ENCODE data around the gene EHBP1.
A peak's percentile ranks its signal among the peaks of the same experiment; 100 is the strongest.

EHBP1 gene

DNA sequence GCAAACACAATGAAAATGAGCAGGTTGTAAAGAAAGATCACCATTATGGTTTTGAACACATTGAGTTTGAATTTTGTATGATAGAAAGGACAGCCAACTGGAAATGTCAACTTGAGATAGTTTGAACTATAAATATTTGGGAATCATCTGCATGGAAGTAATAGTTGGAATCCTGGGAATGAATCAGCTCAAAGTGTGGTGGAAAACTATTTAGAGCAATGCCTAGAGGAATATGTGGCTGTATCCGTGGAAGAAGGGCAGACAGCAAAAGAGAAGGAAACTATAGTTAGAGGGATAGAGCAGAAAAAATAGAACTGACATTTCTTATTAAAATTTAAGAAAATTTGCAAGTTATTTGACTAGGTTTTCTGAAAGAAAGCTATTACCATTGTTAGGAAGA is 232.6 kb downstream of the EHBP1 start:
- FAIRE-seq (no peak), DNase-seq (ENCODE audit: insufficient read length, low spot score) (no peak)
- TF ChIP-seq, protein P1, sequence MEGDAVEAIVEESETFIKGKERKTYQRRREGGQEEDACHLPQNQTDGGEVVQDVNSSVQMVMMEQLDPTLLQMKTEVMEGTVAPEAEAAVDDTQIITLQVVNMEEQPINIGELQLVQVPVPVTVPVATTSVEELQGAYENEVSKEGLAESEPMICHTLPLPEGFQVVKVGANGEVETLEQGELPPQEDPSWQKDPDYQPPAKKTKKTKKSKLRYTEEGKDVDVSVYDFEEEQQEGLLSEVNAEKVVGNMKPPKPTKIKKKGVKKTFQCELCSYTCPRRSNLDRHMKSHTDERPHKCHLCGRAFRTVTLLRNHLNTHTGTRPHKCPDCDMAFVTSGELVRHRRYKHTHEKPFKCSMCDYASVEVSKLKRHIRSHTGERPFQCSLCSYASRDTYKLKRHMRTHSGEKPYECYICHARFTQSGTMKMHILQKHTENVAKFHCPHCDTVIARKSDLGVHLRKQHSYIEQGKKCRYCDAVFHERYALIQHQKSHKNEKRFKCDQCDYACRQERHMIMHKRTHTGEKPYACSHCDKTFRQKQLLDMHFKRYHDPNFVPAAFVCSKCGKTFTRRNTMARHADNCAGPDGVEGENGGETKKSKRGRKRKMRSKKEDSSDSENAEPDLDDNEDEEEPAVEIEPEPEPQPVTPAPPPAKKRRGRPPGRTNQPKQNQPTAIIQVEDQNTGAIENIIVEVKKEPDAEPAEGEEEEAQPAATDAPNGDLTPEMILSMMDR (IDR thresholded peaks at IDR 0.05; ENCODE audit: insufficient read depth, missing control alignments) = no peak

DNA sequence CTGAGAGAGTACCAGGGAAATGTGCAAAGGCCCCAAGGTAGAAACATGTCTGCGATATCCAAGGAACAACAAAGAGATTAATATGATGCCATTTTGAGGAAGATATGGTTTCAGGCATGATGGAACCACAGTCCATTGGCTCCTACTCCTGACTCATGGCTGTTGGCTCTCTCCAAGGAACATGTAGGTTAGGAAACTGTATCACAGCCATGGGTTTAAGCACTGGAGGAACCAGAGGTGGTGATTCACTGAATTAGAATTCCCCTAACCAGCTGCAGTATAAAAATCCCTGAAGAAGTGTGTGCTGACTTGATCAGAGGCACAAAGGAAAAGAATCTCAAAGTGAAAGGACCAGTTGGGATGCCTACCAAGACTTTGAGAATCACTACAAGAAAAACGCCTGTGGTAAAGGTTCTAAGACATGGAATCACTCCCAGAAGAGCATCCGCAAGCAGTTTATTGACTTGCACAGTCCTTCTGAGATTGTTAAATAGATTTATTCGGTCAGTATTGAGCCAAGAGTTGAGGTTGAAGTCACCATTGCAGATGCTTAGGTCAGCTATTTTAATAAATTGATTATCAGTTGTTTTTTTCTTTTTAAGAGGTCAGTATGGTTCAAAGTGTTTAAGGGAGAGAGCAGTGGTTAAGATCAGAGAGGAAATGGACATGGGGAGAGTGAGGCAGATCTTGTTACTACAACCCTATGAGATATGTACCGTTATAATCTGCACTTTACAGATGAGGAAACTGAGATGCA is 234.4 kb downstream of the EHBP1 start:
- DNase-seq (ENCODE audit: insufficient read length, low spot score) (no peak), FAIRE-seq (no peak)
- TF ChIP-seq, protein P1 (IDR thresholded peaks at IDR 0.05; ENCODE audit: insufficient read depth, missing control alignments) = no peak

DNA sequence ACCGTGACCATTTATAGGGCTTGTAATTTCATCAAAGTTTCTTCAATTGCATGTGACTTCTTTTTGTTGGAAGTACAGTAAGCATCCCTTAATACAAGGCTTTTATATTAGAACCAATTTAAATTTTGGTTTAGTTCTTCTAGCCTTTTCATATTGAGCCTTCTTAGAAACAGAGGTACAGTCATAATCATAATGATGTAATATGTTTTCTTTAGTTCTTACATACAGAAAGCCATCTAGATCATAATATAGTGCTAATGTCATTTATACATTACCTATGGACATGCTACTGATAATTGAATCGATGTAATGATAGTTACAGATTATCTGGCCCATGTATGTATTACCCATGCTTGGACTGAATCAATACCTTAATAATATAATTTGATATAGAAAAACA is 235.2 kb downstream of the EHBP1 start:
- DNase-seq (ENCODE audit: insufficient read length, low spot score) (no peak), FAIRE-seq (no peak)
- TF ChIP-seq, protein P1 (IDR thresholded peaks at IDR 0.05; ENCODE audit: insufficient read depth, missing control alignments) = no peak

DNA sequence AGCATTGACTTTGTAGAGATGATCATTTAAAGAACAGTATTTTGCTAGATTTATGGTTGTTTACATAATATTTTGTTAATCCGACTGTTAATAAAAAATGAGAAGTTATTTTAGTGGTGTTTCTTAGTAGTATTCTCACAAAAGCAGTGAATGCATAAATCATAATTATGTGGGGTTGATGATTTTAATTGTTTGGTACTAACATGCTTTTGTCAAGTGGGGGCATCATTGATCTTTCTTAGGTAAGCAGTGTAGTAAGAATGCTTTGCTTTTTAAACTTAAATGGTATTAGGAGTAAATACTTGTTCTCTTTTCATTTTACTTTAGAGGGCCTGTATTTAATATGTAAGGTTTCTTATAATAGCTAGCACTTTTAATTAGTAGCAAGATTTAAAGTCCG is 235.9 kb downstream of the EHBP1 start:
- FAIRE-seq (no peak), DNase-seq (ENCODE audit: insufficient read length, low spot score) (no peak)
- TF ChIP-seq, protein P1 (IDR thresholded peaks at IDR 0.05; ENCODE audit: insufficient read depth, missing control alignments) = peak; percentile 68

DNA sequence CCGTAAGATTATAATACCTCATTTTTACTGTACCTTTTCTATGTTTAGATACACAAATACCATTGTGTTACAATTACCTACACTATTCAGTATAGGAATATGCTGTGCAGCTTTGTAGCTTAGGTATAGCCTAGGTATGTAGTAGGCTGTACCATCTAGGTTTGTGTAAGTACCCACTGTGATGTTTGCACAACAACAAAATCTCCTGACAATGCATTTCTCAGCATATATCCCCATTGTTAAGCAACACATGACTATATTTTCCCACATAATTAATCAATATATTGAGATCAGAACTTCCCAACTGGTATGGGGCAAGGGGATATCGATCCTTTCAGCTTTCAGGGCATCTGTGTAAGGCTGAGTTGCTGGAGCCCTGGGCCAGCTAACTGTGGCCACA is 238.8 kb downstream of the EHBP1 start:
- TF ChIP-seq, protein P1 (IDR thresholded peaks at IDR 0.05; ENCODE audit: insufficient read depth, missing control alignments) = no peak
- no peak for FAIRE-seq
- no peak for DNase-seq (ENCODE audit: insufficient read length, low spot score)

DNA sequence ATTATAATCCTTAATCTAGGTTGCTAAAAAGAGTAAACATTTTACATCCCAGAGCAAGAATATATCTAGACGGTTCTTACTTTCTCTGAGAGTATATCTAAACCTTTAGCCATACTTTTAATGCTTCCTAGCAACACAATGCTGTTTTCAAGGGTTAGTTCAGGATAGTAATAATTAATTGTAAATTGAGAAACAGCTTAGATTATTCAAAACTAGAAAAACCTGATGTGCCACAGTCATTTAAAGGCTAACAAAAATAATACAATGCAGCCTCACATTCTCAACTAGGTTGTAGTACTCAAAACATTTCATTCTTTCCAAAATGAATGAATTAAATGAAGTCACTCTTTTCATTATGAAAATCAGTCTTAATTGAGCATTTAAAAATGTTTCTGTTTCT is 241.9 kb downstream of the EHBP1 start:
- DNase-seq (ENCODE audit: insufficient read length, low spot score) (no peak), FAIRE-seq (no peak)
- TF ChIP-seq, protein P1 (IDR thresholded peaks at IDR 0.05; ENCODE audit: insufficient read depth, missing control alignments) = no peak

DNA sequence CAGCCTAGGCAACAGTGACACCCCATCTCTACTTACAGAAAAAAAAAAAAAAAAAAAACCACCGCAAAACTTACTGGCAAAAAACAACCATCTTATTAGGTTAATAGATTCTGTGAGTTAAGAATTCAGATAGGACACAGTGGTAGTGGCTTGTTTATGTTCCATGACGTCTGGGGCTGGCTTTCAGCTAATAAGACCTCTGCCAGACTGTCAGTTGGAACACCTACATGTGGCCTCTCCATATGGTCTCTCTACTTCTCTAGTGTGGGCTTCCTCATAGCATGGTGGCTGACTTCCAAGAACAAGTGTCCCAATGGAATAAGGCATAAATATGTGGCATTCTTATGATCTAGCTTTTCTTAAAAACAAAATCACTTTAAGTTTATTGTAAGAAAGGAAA is 251.1 kb downstream of the EHBP1 start:
- TF ChIP-seq, protein P1 (IDR thresholded peaks at IDR 0.05; ENCODE audit: insufficient read depth, missing control alignments) = no peak
- FAIRE-seq (no peak), DNase-seq (ENCODE audit: insufficient read length, low spot score) (no peak)
